ENCODE measurements around the gene SGPL1. TPM values are rescaled to one million over a fixed set of nuclear protein-coding genes. Genes with fewer than 3 reads are reported as not detected.

Gene SGPL1
- total RNA-seq, 5 donors from 2014 or later (not counting 1 experiment from before 2014, with no cell fraction given) = 25.0 to 36.8 (median 27.9) TPM

DNA sequence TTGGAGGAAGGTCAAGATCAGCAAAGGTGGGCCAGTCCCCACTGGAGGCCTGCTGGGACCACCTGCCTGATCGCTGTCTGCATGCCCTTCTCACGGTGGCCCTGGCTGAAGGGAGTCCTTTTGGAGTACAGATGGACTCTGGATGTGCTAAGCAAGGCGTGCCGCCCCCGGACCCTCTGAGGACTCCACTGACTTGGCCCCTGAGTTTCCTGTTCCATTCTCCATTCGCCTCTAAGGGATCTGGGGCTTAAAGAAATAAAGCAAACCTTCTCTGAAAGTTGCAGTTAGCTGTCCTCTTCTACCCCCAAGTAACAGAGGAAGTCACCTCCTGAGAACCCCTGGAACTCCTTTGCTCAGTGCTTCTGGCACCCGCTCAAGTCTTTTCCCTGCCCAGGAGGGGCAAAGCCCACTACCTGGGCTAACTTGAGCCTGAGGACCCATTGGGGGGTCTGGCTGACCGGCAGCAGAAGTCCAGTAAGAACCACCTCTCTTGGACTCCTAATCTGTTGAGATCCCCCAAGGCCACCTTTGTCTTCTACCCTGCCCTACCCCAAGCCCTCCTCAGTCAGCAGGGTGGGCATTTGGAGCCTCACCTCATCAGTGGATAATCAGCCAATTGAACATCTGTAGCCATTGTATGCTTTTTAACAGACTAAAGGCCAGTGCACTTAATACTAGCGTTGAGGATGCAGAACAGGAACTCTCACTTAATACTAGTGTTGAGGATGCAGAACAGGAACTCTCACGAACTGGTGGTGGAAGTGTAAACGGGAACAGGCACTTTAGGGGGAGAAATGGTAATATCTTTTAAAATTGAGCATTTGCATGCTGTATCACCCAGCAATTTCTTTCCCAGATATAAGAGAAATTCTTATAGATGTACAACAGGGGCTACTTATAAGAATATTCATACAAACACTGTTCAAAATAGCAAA, 32.7 kb upstream of the SGPL1 start:
- no peak overlapping the region for H3K27ac ChIP-seq (ENCODE audit: low read length)
- POLR2A ChIA-PET = no interaction called here
- WGBS (ENCODE audit: insufficient coverage) = 75% methylated on average over 6 of the region's 11 CpGs

DNA sequence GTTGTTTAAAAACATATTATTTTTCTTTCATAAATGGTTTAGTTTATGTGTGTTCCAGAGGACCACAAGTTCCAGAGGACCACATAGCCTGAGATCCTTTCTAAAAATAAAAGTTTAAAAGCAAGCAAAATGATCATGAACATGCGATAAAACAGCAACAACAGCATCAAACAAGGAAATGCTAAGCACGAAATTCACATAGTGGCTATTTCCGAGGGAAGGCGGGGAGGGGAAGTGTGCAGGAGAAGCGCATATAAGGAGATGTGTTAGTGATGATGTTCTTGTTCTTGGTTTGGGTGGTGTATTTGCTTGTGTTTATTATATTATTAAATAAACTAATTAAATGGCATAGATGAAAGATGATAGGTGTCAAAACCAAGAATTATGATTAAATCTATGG, 31.7 kb upstream of the SGPL1 start:
- 56% methylated on average over 2 of the region's 5 CpGs for WGBS (ENCODE audit: insufficient coverage)
- Histone ChIP-seq H3K36me3 (ENCODE audit: control insufficient read depth in 2 of 2, extremely low read depth in 1 of 2, insufficient read depth in 1 of 2, low read length in 1 of 2) (no peaks in the 10 kb centered on the region), H3K9me3 (no peaks in the 10 kb centered on the region), H3K4me3 (ENCODE audit: control insufficient read depth in 1 of 2, extremely low read depth in 1 of 2, low read length in 1 of 2) (no peak overlapping the region), H3K27ac (ENCODE audit: low read length) (no peak overlapping the region), H3K27me3 (replicated peaks in 1 of 2; ENCODE audit: control insufficient read depth in 2 of 2, extremely low read depth in 1 of 2, insufficient read depth in 2 of 2, low read length in 1 of 2) (peaks cover 0 to 14% of the 10 kb centered on the region in 2 experiments), H3K4me1 (ENCODE audit: control insufficient read depth in 1 of 2, extremely low read depth in 1 of 2, insufficient read depth in 2 of 2, low read length in 2 of 2) (peaks cover 0 to 10% of the 10 kb centered on the region in 2 experiments)
- Mint-ChIP-seq H3K27ac (no peak overlapping the region), H3K36me3 (no peaks in the 10 kb centered on the region), H3K4me3 (no peak overlapping the region), H3K27me3 (peaks cover 4 to 5% of the 10 kb centered on the region in 2 donors), H3K9me3 (no peaks in the 10 kb centered on the region), H3K4me1 (peaks cover 0 to 10% (median 0%) of the 10 kb centered on the region in 3 donors)
- ATAC-seq (replicated peaks in 1 of 4) = no peak
- no peak for DNase-seq
- CTCF ChIA-PET = no interaction called here
- POLR2A ChIA-PET = no interaction called here

More for the DNA sequence above, 32.7 kb upstream of the SGPL1 start:
- Histone ChIP-seq H3K36me3 (ENCODE audit: control insufficient read depth in 2 of 2, extremely low read depth in 1 of 2, insufficient read depth in 1 of 2, low read length in 1 of 2) (no peaks in the 10 kb centered on the region), H3K9me3 (no peaks in the 10 kb centered on the region), H3K27me3 (replicated peaks in 1 of 2; ENCODE audit: control insufficient read depth in 2 of 2, extremely low read depth in 1 of 2, insufficient read depth in 2 of 2, low read length in 1 of 2) (peaks cover 0 to 14% of the 10 kb centered on the region in 2 experiments), H3K4me3 (ENCODE audit: control insufficient read depth in 1 of 2, extremely low read depth in 1 of 2, low read length in 1 of 2) (no peak overlapping the region), H3K4me1 (ENCODE audit: control insufficient read depth in 1 of 2, extremely low read depth in 1 of 2, insufficient read depth in 2 of 2, low read length in 2 of 2) (peaks cover 0 to 10% of the 10 kb centered on the region in 2 experiments)
- no peak for DNase-seq
- Mint-ChIP-seq H3K9me3 (no peaks in the 10 kb centered on the region), H3K27ac (no peak overlapping the region), H3K27me3 (peaks cover 4 to 5% of the 10 kb centered on the region in 2 donors), H3K4me3 (no peak overlapping the region), H3K4me1 (peaks cover 0 to 10% (median 0%) of the 10 kb centered on the region in 3 donors), H3K36me3 (no peaks in the 10 kb centered on the region)
- CTCF ChIA-PET = no interaction called here
- no peak for ATAC-seq (replicated peaks in 1 of 4)

DNA sequence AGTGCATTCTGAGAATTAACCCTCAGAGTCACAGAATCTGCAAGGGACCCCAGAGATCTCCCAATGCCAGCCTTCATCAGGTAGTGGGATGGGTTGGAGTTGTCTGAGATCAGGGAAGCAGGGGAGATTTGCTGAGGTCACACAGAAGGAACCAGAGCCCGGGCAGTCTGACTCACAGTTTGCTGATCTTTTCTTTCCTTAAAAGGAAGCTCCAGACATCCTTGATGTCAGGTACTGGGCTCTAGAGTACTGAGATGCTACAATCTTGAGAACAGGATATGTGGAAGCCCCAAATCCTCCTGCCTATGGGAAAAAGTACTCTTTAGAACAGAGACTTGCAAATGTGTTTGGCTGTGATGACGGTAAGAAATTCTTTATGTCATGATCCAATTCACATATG, 31.3 kb upstream of the SGPL1 start:
- H3K36me3 Mint-ChIP-seq = no peaks in the 10 kb centered on the region
- H3K27ac Mint-ChIP-seq = no peak overlapping the region
- WGBS (ENCODE audit: insufficient coverage) = 88% methylated on average over 1 of the region's 2 CpGs
- no peaks in the 10 kb centered on the region for H3K36me3 ChIP-seq (ENCODE audit: control insufficient read depth in 2 of 2, extremely low read depth in 1 of 2, insufficient read depth in 1 of 2, low read length in 1 of 2)
- no peak overlapping the region for H3K27ac ChIP-seq (ENCODE audit: low read length)
- H3K4me3 Mint-ChIP-seq = no peak overlapping the region
- peaks cover 0 to 10% of the 10 kb centered on the region in 2 experiments for H3K4me1 ChIP-seq (ENCODE audit: control insufficient read depth in 1 of 2, extremely low read depth in 1 of 2, insufficient read depth in 2 of 2, low read length in 2 of 2)
- no peak overlapping the region for H3K4me3 ChIP-seq (ENCODE audit: control insufficient read depth in 1 of 2, extremely low read depth in 1 of 2, low read length in 1 of 2)
- peaks cover 4 to 5% of the 10 kb centered on the region in 2 donors for H3K27me3 Mint-ChIP-seq
- no peaks in the 10 kb centered on the region for H3K9me3 ChIP-seq
- peaks cover 0 to 10% (median 0%) of the 10 kb centered on the region in 3 donors for H3K4me1 Mint-ChIP-seq
- ChIA-PET POLR2A (no interaction called here), CTCF (no interaction called here)
- DNase-seq (no peak), ATAC-seq (replicated peaks in 1 of 4) (no peak)
- peaks cover 0 to 14% of the 10 kb centered on the region in 2 experiments for H3K27me3 ChIP-seq (replicated peaks in 1 of 2; ENCODE audit: control insufficient read depth in 2 of 2, extremely low read depth in 1 of 2, insufficient read depth in 2 of 2, low read length in 1 of 2)
- H3K9me3 Mint-ChIP-seq = no peaks in the 10 kb centered on the region

DNA sequence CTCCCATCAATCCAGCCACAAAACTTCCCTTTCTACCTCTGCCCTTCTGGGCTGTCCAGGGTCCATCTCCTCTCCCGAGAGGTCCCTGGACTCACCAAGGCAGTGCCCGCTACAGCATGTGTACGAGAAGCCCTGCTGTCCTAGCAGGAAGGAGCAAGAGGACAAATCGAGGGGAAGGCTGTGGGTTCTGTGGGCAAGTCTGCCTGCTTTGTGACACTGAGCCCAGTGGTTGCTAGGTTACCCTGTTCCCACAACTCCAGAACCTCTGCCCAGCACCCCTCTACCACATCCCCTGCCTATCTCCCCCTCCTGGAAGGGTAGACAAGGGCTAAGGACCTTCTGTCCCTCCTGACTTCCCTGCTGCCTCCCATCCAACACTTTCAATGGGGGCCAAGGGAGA, 30.6 kb upstream of the SGPL1 start, which contains the start of gene TBATA:
TSS of gene TBATA (minus strand) at position 188 of the 400 bp plus-strand sequence. CDS start 1,998 bp downstream, outside the sequence.
- Mint-ChIP-seq H3K4me1 (peaks cover 0 to 10% (median 0%) of the 10 kb centered on the region in 3 donors), H3K27ac (no peak within 1 kb of the TSS), H3K36me3 (no peaks in the 10 kb centered on the region), H3K9me3 (no peaks in the 10 kb centered on the region), H3K4me3 (no peak within 1 kb of the TSS), H3K27me3 (peaks cover 4 to 5% of the 10 kb centered on the region in 2 donors)
- peaks cover 0 to 14% of the 10 kb centered on the region in 2 experiments for H3K27me3 ChIP-seq (replicated peaks in 1 of 2; ENCODE audit: control insufficient read depth in 2 of 2, extremely low read depth in 1 of 2, insufficient read depth in 2 of 2, low read length in 1 of 2)
- H3K4me1 ChIP-seq (ENCODE audit: control insufficient read depth in 1 of 2, extremely low read depth in 1 of 2, insufficient read depth in 2 of 2, low read length in 2 of 2) = peaks cover 0 to 10% of the 10 kb centered on the region in 2 experiments
- POLR2A ChIA-PET = no interaction called here
- CTCF ChIA-PET = no interaction called here
- no peaks in the 10 kb centered on the region for H3K9me3 ChIP-seq
- ATAC-seq (replicated peaks in 1 of 4) (no peak), DNase-seq (peak in 2 of 35 experiments; percentile 5 to 7)
- H3K36me3 ChIP-seq (ENCODE audit: control insufficient read depth in 2 of 2, extremely low read depth in 1 of 2, insufficient read depth in 1 of 2, low read length in 1 of 2) = no peaks in the 10 kb centered on the region
- 4% methylated on average over 4 of the region's 4 CpGs for WGBS (ENCODE audit: insufficient coverage)
- H3K27ac ChIP-seq (ENCODE audit: low read length) = no peak within 1 kb of the TSS
- no peak within 1 kb of the TSS for H3K4me3 ChIP-seq (ENCODE audit: control insufficient read depth in 1 of 2, extremely low read depth in 1 of 2, low read length in 1 of 2)

DNA sequence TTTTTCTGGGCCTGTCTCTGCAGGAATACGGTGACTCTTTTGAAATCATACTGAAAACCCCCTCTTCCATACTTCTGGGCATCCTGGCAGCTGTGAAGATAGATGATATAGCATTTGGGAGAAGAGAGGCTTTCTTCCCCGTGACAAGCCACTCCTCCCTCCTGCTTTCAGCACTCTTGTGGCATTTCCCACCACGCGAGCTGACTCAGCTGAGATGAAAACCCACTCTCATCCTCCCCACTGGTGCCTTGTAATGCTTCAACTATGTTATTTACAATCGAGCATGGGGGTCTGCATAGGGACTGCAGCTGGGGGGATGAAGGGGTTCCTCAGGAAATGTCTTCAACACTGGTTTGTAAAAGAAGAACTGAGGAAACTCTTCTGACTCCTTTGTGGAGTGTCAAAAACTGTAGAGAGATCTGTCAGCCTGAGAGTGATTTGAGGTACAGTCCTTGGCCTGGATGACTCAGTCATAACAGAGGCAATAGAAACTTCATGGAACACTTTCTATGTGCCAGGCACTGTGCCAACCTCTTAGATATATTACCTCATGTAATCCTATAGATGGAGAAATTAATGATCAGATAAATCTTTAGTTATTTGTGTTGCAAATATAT, 28.8 kb upstream of the SGPL1 start:
- Histone ChIP-seq H3K27me3 (replicated peaks in 1 of 2; ENCODE audit: control insufficient read depth in 2 of 2, extremely low read depth in 1 of 2, insufficient read depth in 2 of 2, low read length in 1 of 2) (peaks cover 0 to 12% of the 10 kb centered on the region in 2 experiments), H3K36me3 (ENCODE audit: control insufficient read depth in 2 of 2, extremely low read depth in 1 of 2, insufficient read depth in 1 of 2, low read length in 1 of 2) (no peaks in the 10 kb centered on the region), H3K27ac (ENCODE audit: low read length) (no peak overlapping the region), H3K4me3 (ENCODE audit: control insufficient read depth in 1 of 2, extremely low read depth in 1 of 2, low read length in 1 of 2) (no peak overlapping the region), H3K9me3 (no peaks in the 10 kb centered on the region), H3K4me1 (ENCODE audit: control insufficient read depth in 1 of 2, extremely low read depth in 1 of 2, insufficient read depth in 2 of 2, low read length in 2 of 2) (peaks cover 2 to 10% of the 10 kb centered on the region in 2 experiments)
- POLR2A ChIA-PET = no interaction called here
- no peak for DNase-seq
- no CpG with 5 or more reads among the region's 5 CpGs for WGBS (ENCODE audit: insufficient coverage)
- H3K4me1 Mint-ChIP-seq = peaks cover 0 to 21% (median 7%) of the 10 kb centered on the region in 3 donors
- no peak overlapping the region for H3K27ac Mint-ChIP-seq
- H3K27me3 Mint-ChIP-seq = peaks cover 5% of the 10 kb centered on the region in 2 donors
- no peak overlapping the region for H3K4me3 Mint-ChIP-seq
- no peak for ATAC-seq (replicated peaks in 1 of 4)
- CTCF ChIA-PET = no interaction called here
- H3K36me3 Mint-ChIP-seq = no peaks in the 10 kb centered on the region
- H3K9me3 Mint-ChIP-seq = no peaks in the 10 kb centered on the region

DNA sequence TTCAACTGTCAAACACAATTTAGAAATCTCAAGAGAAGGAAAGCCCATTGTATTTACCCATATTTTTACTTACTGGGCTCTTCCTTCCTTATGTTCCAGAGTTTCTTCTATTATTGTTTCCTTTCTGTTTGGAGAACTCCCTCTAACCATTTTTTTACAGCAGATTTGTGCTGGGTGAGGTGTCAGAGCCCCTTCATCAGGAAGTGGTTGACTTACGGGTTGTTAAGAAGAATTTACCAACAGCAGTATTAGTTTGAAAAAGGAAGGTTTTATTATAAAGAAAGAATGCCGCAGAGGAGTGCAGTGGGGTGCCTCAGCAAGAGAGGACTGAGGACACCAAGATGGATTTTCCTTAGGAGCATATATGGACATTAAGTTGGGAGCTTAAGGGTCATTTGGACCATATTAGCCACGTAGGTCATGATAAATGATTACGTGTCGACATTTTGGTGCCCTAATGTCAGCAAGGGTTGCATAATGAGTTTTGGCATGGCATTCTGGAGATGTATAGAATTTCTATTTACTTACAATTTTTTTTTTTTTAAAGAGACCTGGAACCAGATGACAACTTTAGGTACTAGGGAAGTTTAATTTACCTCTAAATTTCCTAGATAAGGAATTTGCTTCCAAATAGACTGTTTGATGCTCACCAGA, 24.2 kb upstream of the SGPL1 start:
- no peak overlapping the region for H3K27ac ChIP-seq (ENCODE audit: low read length)
- Mint-ChIP-seq H3K27ac (no peak overlapping the region), H3K9me3 (peaks cover 0 to 1% (median 0%) of the 10 kb centered on the region in 3 donors), H3K4me1 (peaks cover 0 to 17% (median 7%) of the 10 kb centered on the region in 3 donors), H3K4me3 (no peak overlapping the region), H3K27me3 (peaks cover 8 to 12% of the 10 kb centered on the region in 2 donors), H3K36me3 (no peaks in the 10 kb centered on the region)
- no peaks in the 10 kb centered on the region for H3K27me3 ChIP-seq (replicated peaks in 1 of 2; ENCODE audit: control insufficient read depth in 2 of 2, extremely low read depth in 1 of 2, insufficient read depth in 2 of 2, low read length in 1 of 2)
- WGBS (ENCODE audit: insufficient coverage) = 10% methylated on average over 2 of the region's 5 CpGs
- no peak overlapping the region for H3K4me3 ChIP-seq (ENCODE audit: control insufficient read depth in 1 of 2, extremely low read depth in 1 of 2, low read length in 1 of 2)
- ChIA-PET POLR2A (no interaction called here), CTCF (no interaction called here)
- peaks cover 2 to 3% of the 10 kb centered on the region in 2 experiments for H3K4me1 ChIP-seq (ENCODE audit: control insufficient read depth in 1 of 2, extremely low read depth in 1 of 2, insufficient read depth in 2 of 2, low read length in 2 of 2)
- no peak for DNase-seq
- no peaks in the 10 kb centered on the region for H3K36me3 ChIP-seq (ENCODE audit: control insufficient read depth in 2 of 2, extremely low read depth in 1 of 2, insufficient read depth in 1 of 2, low read length in 1 of 2)
- no peak for ATAC-seq (replicated peaks in 1 of 4)
- no peaks in the 10 kb centered on the region for H3K9me3 ChIP-seq

All from T-cell (primary cell).